ENCODE data around the gene COLQ. TPM values are rescaled to one million over a fixed set of nuclear protein-coding genes. Genes with fewer than 3 reads are reported as not detected.

COLQ gene
- total RNA-seq, 1 experiment from 2014 or later = 1.9 TPM

DNA sequence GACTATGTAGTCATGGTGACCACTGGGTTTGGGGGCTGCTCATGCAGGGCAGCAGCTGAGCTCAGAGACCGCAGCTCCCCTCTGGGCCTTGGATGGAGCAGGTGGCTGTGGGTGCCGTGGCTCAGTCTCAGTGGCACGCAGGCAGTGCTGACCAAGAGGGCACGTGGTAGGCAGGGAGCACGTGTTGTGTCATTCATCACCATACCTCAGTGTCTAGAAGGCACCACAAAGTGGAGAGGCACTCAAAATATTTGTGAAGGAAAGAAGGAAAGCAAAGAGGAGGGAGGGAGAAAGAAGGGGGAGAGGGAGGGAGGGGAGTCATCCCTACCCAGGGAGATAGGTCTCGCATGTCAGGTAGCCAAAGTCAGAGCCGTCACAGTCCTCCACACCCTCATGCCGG lies 68.0 kb downstream of the COLQ start:
- RAD21 ChIA-PET (ENCODE audit: low non-redundant PET in 1 of 2, low total read pairs in 2 of 2, uncharacterized antibody in 2 of 2, unreplicated experiment in 2 of 2) = no interaction called here

More for the DNA sequence above, 68.0 kb downstream of the COLQ start:
- DNase-seq (ENCODE audit: low read depth, low spot score) = no peak
- ChIA-PET POLR2A (no interaction called here), CTCF (no interaction called here)
- Histone ChIP-seq H3K4me1 (ENCODE audit: control insufficient read depth in 1 of 2, insufficient read depth in 2 of 2, low read length in 2 of 2) (peaks cover 0 to 5% of the 10 kb centered on the region in 2 experiments; a peak in 1 of 4 replicates), H3K9me3 (ENCODE audit: control insufficient read depth in 1 of 2, insufficient read depth in 1 of 2, low read depth in 1 of 2, low read length in 2 of 2) (no peaks in the 10 kb centered on the region), H2AFZ (ENCODE audit: low read depth, low read length, poor library complexity, severe bottlenecking) (no peak overlapping the region), H3K27ac (ENCODE audit: low read depth, low read length) (no peak overlapping the region), H3K79me2 (ENCODE audit: insufficient read depth, low read length) (no peaks in the 10 kb centered on the region), H3K27me3 (ENCODE audit: insufficient read depth, low read length) (no peaks in the 10 kb centered on the region), H3K9ac (ENCODE audit: low read length) (no peak overlapping the region), H3K4me3 (replicated peaks in 1 of 2; ENCODE audit: low read depth in 1 of 2, low read length in 2 of 2) (no peak overlapping the region), H4K20me1 (ENCODE audit: insufficient read depth) (no peaks in the 10 kb centered on the region), H3K9me2 (ENCODE audit: insufficient read depth) (0 out of 2 replicates have a peak, but pooled peaks cover 3% of the 10 kb centered on the region), H3K36me3 (ENCODE audit: control insufficient read depth in 1 of 2, insufficient read depth in 2 of 2, low read length in 2 of 2) (no peaks in the 10 kb centered on the region), H3K4me2 (ENCODE audit: low read length) (no peak overlapping the region)
- no peak for TF ChIP-seq EGR1 (IDR thresholded peaks at IDR 0.05; ENCODE audit: low read depth)
- TF ChIP-seq YY1 (IDR thresholded peaks at IDR 0.05; ENCODE audit: extremely low read depth, insufficient replicate concordance, low read depth, low read length) = no peak
- TF ChIP-seq, protein P1, sequence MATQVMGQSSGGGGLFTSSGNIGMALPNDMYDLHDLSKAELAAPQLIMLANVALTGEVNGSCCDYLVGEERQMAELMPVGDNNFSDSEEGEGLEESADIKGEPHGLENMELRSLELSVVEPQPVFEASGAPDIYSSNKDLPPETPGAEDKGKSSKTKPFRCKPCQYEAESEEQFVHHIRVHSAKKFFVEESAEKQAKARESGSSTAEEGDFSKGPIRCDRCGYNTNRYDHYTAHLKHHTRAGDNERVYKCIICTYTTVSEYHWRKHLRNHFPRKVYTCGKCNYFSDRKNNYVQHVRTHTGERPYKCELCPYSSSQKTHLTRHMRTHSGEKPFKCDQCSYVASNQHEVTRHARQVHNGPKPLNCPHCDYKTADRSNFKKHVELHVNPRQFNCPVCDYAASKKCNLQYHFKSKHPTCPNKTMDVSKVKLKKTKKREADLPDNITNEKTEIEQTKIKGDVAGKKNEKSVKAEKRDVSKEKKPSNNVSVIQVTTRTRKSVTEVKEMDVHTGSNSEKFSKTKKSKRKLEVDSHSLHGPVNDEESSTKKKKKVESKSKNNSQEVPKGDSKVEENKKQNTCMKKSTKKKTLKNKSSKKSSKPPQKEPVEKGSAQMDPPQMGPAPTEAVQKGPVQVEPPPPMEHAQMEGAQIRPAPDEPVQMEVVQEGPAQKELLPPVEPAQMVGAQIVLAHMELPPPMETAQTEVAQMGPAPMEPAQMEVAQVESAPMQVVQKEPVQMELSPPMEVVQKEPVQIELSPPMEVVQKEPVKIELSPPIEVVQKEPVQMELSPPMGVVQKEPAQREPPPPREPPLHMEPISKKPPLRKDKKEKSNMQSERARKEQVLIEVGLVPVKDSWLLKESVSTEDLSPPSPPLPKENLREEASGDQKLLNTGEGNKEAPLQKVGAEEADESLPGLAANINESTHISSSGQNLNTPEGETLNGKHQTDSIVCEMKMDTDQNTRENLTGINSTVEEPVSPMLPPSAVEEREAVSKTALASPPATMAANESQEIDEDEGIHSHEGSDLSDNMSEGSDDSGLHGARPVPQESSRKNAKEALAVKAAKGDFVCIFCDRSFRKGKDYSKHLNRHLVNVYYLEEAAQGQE (IDR thresholded peaks at IDR 0.05; ENCODE audit: low read depth) = no peak
- no peak for TF ChIP-seq ZFX (IDR thresholded peaks at IDR 0.05)
- TF ChIP-seq, protein P2, sequence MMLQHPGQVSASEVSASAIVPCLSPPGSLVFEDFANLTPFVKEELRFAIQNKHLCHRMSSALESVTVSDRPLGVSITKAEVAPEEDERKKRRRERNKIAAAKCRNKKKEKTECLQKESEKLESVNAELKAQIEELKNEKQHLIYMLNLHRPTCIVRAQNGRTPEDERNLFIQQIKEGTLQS (IDR thresholded peaks at IDR 0.05) = no peak
- TF ChIP-seq TCF7L2 (IDR thresholded peaks at IDR 0.05; ENCODE audit: borderline replicate concordance, extremely low read depth, insufficient read depth, insufficient read length) = no peak
- TF ChIP-seq CBX3 (IDR thresholded peaks at IDR 0.05; ENCODE audit: low read depth) = no peak
- no peak for TF ChIP-seq JUND (IDR thresholded peaks at IDR 0.05)
- no peak for ATAC-seq
- no TSS peak for BruUV-seq (replicated peaks)
- intact Hi-C loops (cut with micrococcal nuclease) = no loop called here
